ENCODE data around the gene HTT. TPM values are rescaled to one million over a fixed set of nuclear protein-coding genes. Genes with fewer than 3 reads are reported as not detected.

Gene HTT
- total RNA-seq, 2 donors from 2014 or later, result 104 to 109 TPM

DNA sequence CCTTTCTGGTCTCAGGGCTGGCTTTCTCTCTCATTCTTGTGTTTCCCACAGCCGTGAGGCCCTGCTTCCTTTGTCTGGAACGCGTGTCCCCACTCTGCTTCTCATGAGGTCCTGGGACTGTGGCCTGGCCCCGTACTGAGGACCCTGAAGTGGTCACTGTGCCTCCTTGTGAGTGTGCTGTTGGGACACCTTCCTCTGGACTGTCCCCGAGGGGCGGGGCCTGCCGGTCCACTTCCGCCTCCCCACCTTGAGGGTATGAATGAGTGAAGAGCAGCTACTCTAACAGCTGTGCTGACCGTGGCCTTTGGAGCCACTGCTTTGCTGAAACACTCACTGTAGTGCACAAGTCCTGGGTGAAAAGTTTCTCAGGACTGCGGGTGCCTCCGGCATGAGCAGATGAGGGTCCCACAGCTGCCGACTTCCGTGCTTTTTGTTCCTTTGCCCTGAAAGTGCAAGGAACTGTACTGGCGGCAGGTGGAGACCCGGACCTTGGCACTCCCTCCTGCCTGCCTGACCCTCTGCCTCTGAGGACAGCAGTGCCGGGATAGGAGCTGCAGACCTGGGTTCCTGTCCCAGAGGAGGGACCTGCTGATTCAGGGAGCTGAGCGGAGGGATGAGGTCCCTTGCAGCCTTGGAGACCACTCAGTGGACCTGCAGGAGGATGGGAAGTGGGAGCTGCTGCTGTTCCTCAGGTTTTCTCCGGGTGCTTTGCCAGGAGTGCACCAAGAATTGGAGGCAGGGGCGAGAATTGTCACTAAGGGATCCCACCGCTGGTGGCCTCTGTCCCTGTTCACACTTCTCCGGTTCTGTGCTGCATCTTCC, 38.1 kb upstream of the HTT start:
- no peak overlapping the region for H3K4me3 ChIP-seq (ENCODE audit: low read length)
- peaks cover 4% of the 10 kb centered on the region for H3K4me1 Mint-ChIP-seq
- no peak overlapping the region for H3K4me3 Mint-ChIP-seq
- H3K4me1 ChIP-seq (ENCODE audit: control insufficient read depth, insufficient read depth, low read length), result no peaks in the 10 kb centered on the region
- H3K9ac ChIP-seq (ENCODE audit: extremely low read depth, low read length, poor library complexity, severe bottlenecking), result no peak overlapping the region
- no peaks in the 10 kb centered on the region for H3K36me3 ChIP-seq (ENCODE audit: control insufficient read depth, insufficient read depth, low read length)
- DNase-seq, result no peak
- peaks cover 2% of the 10 kb centered on the region for H3K27me3 Mint-ChIP-seq (ENCODE audit: insufficient read depth)
- no peak overlapping the region for H3K27ac ChIP-seq (ENCODE audit: low read depth, low read length)
- 92 to 93% methylated on average over 17 to 21 of the region's 21 CpGs for WGBS, 2 experiments (ENCODE audit: insufficient coverage in 1 of 2, insufficient read length in 1 of 2)
- H3K9me3 Mint-ChIP-seq, result no peaks in the 10 kb centered on the region
- no peaks in the 10 kb centered on the region for H3K9me3 ChIP-seq (ENCODE audit: control insufficient read depth, low read length)
- no peaks in the 10 kb centered on the region for H3K27me3 ChIP-seq (ENCODE audit: control insufficient read depth, insufficient read depth, low read length, poor library complexity, severe bottlenecking)
- H3K27ac Mint-ChIP-seq, result no peak overlapping the region
- H3K36me3 Mint-ChIP-seq (ENCODE audit: low read depth), result no peaks in the 10 kb centered on the region
- TF ChIP-seq, protein P1, sequence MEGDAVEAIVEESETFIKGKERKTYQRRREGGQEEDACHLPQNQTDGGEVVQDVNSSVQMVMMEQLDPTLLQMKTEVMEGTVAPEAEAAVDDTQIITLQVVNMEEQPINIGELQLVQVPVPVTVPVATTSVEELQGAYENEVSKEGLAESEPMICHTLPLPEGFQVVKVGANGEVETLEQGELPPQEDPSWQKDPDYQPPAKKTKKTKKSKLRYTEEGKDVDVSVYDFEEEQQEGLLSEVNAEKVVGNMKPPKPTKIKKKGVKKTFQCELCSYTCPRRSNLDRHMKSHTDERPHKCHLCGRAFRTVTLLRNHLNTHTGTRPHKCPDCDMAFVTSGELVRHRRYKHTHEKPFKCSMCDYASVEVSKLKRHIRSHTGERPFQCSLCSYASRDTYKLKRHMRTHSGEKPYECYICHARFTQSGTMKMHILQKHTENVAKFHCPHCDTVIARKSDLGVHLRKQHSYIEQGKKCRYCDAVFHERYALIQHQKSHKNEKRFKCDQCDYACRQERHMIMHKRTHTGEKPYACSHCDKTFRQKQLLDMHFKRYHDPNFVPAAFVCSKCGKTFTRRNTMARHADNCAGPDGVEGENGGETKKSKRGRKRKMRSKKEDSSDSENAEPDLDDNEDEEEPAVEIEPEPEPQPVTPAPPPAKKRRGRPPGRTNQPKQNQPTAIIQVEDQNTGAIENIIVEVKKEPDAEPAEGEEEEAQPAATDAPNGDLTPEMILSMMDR (conservative IDR thresholded peaks at IDR 0.05), result no peak

DNA sequence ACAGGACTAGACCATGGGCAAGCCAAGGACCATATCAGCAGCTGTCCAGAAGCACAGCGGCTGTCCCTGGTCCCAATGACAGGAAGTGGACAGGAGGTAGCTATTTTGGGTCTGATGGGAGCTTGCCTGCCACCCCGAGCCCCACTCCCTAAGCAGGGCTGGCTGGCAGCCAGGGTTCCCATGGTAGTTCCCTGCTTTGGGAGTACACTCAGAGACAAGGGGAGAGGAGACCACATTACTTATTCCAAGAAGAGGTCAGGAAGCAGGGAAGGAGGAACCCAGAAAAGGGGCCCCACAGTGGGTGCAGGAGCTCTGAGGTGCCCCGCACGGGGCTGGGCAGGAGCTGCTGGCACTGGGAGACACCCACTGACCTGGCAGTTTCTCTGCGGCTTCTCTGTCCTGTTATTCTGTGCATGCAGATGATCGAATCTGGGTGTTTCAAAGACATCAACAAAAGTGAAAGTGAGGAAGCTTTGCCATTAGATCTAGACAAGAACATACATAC, 36.5 kb upstream of the HTT start:
- no peak overlapping the region for H3K4me3 Mint-ChIP-seq
- Histone ChIP-seq H3K9ac (ENCODE audit: extremely low read depth, low read length, poor library complexity, severe bottlenecking) (no peak overlapping the region), H3K27ac (ENCODE audit: low read depth, low read length) (no peak overlapping the region), H3K36me3 (ENCODE audit: control insufficient read depth, insufficient read depth, low read length) (no peaks in the 10 kb centered on the region), H3K4me1 (ENCODE audit: control insufficient read depth, insufficient read depth, low read length) (no peaks in the 10 kb centered on the region), H3K9me3 (ENCODE audit: control insufficient read depth, low read length) (no peaks in the 10 kb centered on the region), H3K4me3 (ENCODE audit: low read length) (no peak overlapping the region), H3K27me3 (ENCODE audit: control insufficient read depth, insufficient read depth, low read length, poor library complexity, severe bottlenecking) (no peaks in the 10 kb centered on the region)
- no peaks in the 10 kb centered on the region for H3K36me3 Mint-ChIP-seq (ENCODE audit: low read depth)
- WGBS, 2 experiments (ENCODE audit: insufficient coverage in 1 of 2, insufficient read length in 1 of 2), result 90 to 94% methylated on average over 3 to 6 of the region's 6 CpGs
- TF ChIP-seq, protein P1 (conservative IDR thresholded peaks at IDR 0.05), result no peak
- no peak for DNase-seq
- H3K27ac Mint-ChIP-seq, result no peak overlapping the region
- H3K4me1 Mint-ChIP-seq, result peaks cover 7% of the 10 kb centered on the region
- H3K9me3 Mint-ChIP-seq, result no peaks in the 10 kb centered on the region
- H3K27me3 Mint-ChIP-seq (ENCODE audit: insufficient read depth), result peaks cover 8% of the 10 kb centered on the region

DNA sequence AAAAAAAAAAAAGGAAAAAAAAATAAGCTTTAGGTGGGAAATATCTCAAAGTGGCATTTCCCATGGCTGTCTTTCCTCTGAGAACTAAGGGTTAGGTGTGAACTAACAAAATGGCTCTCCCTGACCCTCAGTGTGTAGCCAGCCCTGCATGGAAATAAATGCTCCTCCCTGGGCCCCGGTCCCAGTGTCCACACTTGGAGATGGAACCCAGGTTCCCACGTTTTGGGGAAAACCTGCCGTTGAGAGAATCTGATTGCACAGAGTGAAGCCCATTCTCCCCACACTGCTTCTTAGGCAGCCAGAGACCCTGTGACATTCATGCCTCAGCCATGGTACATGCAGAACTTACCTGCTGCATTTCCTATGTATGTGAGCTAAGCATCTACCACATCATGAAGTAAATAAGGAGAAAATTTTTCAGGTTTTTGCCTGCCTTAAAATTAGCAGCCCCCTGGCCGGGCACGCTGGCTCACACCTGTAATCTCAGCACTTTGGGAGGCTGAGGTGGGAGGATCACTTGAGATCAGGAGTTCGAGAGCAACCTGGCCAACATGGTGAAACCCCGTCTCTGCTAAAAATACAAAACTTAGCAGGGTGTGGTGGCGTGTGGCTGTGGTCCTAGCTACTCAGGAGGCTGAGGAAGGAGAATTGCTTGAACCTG, 34.6 kb upstream of the HTT start:
- H3K4me1 Mint-ChIP-seq, result peaks cover 7% of the 10 kb centered on the region
- Histone ChIP-seq H3K9me3 (ENCODE audit: control insufficient read depth, low read length) (no peaks in the 10 kb centered on the region), H3K9ac (ENCODE audit: extremely low read depth, low read length, poor library complexity, severe bottlenecking) (no peak overlapping the region), H3K4me3 (ENCODE audit: low read length) (no peak overlapping the region), H3K4me1 (ENCODE audit: control insufficient read depth, insufficient read depth, low read length) (no peaks in the 10 kb centered on the region), H3K27ac (ENCODE audit: low read depth, low read length) (no peak overlapping the region), H3K27me3 (ENCODE audit: control insufficient read depth, insufficient read depth, low read length, poor library complexity, severe bottlenecking) (no peaks in the 10 kb centered on the region), H3K36me3 (ENCODE audit: control insufficient read depth, insufficient read depth, low read length) (no peaks in the 10 kb centered on the region)
- TF ChIP-seq, protein P1 (conservative IDR thresholded peaks at IDR 0.05), result no peak
- DNase-seq, result no peak
- H3K27ac Mint-ChIP-seq, result no peak overlapping the region
- H3K9me3 Mint-ChIP-seq, result no peaks in the 10 kb centered on the region
- no peak overlapping the region for H3K4me3 Mint-ChIP-seq
- no peaks in the 10 kb centered on the region for H3K36me3 Mint-ChIP-seq (ENCODE audit: low read depth)
- H3K27me3 Mint-ChIP-seq (ENCODE audit: insufficient read depth), result peaks cover 8% of the 10 kb centered on the region
- 88 to 93% methylated on average over 6 to 8 of the region's 8 CpGs for WGBS, 2 experiments (ENCODE audit: insufficient coverage in 1 of 2, insufficient read length in 1 of 2)
